ENCODE results near the gene PRICKLE3.
"Not testable (repeated sequence)": the region's sequence is repeated elsewhere in the genome, so short reads cannot be mapped to it uniquely, and the experiment has no call there.

The PRICKLE3 gene

DNA sequence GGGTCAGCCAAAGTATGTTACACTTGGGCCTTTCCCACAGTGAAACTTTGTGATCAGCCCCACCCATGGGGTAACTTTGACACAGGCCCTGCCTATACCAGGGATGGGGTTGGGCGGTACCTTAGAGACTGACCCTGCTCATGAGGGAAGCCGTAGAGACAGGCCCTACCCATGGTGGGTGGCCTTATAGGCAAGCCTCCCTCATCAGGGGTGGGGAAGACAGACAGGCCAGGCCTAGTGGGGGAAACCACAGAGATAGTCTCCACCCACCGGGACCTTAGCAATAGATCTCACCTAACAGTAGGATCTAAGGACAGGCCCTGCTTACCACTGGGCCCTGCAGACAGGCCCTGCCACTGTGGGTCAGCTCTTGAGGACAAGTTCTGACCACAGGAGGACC lies 7.6 kb downstream of the PRICKLE3 start:
- DNase-seq (ENCODE audit: low read depth) = no peak

DNA sequence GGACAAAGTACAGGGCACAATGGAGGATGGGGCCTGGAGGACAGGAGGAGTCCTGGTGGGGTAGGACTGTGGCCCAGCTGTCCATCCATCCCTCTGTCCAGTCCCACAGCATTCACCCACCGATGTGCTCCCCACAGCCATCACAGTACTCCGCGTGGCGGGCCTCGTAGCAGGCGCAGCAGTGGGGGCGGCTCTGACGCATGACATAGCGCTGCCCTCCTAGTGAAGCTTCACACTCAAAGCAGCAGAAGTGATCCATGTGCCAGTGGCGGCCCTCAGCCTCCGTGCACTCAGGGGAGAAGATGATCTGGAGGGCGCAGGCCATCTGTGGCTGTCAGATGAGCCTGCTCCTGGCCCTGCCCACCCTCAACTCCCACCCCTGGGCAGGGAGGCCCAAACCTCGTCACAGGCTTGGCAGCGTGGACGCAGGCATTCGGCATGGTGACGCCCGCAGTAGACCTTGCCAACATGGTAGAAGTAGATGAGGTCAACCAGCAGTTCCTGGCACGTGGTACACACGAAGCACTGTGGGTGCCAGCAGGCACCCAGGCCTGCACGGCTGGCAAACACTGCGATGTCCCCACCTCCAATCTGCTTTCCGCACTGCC lies 8.2 kb downstream of the PRICKLE3 start:
- DNase-seq (ENCODE audit: low read depth) = no peak

DNA sequence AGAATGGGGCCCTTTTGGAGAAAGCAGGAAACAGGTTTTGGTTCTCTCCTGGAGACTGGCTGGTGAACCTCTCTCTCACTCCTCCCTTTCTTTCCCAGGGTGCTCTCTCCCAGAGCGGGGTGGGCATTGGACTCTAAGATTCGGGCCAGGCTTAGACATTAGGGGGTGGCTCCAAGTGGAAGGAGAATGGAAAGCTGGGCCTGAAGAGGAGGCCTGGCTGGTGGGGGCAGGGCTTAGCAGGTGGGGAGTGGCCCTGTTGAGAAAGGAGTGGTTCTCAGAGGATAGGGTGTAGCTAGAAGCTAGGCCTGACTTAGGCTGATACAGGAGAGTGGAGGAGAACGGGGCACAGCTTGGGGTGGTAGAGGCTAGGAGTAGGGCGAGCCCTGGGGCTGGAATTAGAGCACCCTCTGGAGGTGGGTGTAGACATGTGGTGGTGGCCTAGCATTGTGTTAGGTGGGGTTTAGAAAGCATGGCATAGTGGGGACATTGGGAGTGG lies 8.8 kb downstream of the PRICKLE3 start:
- DNase-seq (ENCODE audit: low read depth) = no peak

DNA sequence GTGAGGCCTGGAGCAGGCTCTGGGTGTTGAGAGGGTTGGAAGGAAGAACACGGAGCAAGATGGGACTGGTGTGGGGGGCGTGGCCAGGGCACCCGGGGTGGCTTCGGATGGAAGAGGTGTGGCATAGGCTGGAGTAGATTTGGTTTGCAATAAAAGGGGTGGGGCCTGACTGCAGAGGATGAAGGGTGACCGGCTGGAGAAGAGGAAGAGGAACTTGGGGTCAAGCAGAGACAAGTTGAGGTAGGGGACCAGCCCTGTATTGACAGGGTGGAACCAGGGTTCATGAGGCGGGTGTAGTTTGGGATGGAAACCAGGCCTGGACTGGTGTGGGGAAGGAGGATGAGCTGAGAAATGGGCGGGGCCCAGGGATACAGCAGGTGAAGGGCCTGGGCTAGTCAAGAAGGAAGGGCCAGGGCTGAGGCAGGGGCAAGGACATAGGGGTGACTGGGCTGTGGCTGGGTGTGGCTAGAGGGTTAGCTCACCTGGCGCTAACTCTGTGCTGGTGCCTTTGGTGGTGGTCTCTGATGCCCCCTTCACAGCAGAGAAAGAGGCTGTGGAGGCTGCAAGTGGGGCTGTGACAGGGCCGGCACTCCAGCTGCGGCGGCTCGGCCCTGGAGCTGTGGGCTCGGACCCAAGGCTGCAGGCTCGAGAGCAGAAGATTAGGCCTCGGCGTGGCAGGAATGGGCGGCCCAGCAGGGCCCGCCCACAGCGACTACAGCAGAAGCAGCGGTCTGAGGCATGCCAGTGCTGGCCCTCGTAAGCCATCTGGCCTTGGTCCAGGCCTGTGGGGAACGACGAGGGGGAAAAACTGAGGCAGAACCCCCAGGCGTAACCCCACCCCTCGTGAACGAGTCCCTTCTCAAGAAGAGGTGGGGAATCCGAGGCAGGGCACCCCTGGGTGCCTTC lies 9.5 kb downstream of the PRICKLE3 start:
- DNase-seq (ENCODE audit: low read depth) = no peak

DNA sequence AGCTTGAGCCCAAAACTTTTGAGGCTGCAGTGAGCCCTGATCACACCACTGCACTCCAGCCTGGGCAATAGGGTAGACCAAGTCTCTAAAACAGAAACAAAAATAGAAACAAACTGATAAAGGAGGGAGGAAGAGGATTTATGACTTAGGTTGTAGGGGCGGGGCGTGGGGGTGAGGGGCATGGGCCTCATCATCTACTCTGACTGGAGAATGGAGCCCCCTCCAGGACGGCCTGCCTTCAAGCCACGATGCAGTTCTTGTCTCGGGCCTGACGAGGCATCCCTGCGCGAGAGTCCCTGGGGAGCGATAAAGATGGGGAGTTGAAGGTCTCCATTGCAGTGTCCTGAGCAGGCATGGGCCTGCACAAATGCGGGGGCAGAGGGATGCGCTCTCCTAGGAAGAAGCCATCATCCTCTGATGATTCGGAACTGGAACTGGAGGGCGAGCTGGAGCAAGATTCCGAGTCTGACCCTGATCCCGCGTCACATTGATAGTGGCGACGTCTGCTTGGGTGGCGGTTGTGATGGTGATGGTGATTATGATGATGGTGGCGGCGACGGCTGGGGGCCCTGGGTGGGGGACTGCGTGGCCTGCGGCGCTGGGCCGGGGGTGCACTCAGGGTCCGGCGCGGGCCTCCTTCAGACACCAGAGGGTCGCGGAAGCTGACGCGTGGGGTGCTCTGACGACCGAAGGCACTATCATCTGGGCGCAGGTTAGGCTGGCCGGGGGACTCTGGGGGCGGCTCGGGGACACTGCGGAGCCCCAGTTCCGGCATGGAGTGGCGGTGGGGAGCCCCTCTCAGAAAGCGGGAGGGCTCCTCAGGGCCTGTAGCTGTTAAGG lies 10.5 kb downstream of the PRICKLE3 start:
- DNase-seq (ENCODE audit: low read depth) = no peak

DNA sequence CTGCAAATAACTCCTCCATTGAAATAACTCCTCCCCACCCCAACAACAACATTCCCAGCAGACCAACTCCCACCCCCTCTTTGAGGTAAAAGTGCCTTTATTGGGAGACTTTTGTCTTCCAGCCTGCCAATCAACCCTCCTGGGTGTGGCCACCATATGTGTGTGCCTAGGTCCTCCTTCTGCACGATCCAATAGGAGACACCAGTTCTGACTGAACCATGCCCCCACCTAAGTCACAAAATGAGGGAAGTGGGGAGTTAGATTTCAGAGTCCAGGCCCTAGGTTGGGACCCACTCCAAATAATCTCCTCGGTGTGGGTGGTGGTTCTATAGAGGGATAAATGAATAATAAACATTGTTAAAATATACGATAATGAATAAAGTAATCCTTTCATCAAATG lies 11.4 kb downstream of the PRICKLE3 start:
- no peak for DNase-seq (ENCODE audit: low read depth)

DNA sequence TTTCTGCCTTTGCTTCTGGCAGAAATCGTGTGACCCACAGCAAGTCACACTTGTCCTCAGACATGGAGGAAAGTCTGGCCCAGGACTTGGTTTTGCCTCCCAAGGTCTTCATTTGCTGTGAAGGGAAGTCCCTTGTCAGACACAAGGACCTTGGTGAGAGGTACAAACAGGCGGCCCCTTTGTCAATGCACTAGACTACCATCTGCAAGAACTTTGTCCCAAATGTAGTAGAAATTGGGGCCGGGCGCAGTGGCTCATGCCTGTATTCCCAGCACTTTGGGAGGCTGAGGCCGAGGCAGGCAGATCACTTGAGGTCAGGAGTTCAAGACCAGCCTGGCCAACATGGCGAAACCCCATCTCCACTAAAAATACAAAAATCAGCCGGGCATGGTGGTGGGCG lies 12.6 kb downstream of the PRICKLE3 start:
- DNase-seq (ENCODE audit: low read depth) = not testable (repeated sequence)

DNA sequence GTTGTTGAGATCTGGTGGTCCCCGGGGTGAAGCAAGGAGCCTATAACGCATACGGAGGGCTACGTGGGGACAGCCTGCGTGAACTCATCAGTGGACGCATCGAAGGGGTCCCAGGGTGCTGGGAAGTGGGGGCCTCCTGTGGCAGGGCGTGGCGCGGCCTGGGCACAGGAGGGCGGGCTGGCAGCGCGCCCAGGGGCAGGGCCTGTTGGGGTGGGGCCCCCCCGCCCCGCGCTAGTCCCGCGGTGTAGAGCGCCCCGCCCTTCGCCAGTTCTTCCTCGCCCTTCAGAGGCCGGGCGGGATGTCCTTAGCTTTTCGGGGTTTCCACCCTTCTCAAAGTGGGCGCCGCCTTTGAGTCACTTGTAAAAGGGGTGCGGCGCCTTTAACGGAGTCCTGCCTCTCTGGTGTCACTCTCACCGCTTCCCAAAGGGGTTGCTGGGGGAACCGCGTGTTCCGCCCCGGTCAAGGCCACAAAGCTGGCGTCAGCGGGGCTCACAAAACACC lies 13.8 kb downstream of the PRICKLE3 start:
- no peak for DNase-seq (ENCODE audit: low read depth)

DNA sequence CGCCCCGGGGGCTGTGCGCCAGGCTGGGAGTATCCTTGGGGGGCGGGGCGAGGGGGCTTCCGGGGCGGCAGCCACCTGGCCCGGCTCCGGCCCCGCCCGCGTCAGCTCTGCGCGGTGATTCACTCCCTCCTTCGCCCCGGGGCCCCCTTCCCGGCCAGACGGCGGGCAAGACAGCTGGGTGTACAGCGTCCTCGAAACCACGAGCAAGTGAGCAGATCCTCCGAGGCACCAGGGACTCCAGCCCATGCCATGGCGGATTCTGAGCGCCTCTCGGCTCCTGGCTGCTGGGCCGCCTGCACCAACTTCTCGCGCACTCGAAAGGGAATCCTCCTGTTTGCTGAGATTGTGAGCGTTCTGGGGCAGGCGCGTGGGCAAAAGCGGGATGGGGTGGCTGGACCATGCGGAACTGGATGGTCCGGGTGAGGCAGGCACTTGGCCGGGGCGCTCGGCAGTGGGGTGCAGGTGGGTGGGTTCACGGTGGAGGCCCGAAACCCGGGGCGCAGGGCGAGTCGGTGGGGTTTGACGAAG lies 14.4 kb downstream of the PRICKLE3 start, which contains the start of gene PLP2:
PLP2 (plus strand) TSS at position 147 of the 528 bp plus-strand sequence; CDS start at position 250, 103 bp downstream.
- no peak for DNase-seq (ENCODE audit: low read depth)

DNA sequence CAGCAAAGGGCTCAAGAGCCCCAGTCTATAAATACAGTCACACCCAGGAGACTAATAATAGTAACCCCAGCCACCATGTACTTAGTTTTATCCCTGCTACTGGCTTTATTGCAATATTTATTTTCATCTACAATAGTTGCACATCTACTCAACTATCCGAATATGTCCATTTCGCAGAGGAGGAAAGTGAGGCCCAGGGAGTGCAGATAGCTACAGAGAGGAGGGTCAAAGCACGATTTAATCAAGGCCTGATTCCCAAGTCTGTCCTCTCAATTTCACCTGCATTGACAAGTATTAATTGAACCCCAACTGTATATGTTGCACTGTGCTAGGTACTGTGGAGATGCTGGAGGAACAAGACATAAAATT lies 18.4 kb downstream of the PRICKLE3 start:
- no peak for DNase-seq (ENCODE audit: low read depth)

DNA sequence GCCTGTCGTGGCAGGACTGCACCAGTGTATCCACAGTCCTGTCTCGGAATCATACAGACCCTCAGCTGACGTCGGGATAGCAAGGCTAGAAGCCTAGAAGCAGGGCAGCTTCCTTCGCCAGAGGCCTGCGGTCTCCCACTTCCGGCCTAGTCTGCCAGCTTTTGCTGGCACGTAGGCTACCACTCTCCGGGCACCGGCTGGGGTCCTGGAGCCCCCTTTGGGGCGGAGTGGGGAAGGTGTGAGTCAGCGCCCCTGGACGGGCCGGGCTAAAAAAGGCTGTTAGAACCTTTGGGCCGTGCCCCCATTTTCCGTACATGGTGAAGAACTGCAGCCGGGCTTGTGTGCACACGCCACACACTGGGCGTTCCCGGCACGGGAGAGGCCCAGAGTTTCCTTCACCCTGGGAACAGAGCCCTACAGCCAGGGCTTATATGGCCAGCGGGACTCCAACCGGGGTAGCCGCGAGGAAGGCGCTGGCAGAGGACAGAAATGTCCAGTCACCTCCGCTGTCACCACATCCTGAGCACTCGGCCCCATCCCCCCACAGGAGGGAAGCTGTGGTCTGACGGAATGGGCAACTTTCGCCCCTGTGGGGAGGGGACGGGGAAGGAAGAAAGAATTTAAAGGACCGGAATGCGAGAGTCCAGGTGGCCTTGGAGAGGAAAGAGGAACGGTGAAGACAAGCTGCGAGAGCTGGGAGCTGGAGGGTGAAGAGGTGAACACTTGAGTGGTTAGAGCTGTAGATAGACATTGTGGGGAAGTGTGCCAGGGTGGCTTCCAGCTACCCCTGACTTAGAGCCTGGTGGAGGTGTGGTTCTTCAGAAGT lies 19.0 kb downstream of the PRICKLE3 start:
- peak; percentile 41 for DNase-seq (ENCODE audit: low read depth)

DNA sequence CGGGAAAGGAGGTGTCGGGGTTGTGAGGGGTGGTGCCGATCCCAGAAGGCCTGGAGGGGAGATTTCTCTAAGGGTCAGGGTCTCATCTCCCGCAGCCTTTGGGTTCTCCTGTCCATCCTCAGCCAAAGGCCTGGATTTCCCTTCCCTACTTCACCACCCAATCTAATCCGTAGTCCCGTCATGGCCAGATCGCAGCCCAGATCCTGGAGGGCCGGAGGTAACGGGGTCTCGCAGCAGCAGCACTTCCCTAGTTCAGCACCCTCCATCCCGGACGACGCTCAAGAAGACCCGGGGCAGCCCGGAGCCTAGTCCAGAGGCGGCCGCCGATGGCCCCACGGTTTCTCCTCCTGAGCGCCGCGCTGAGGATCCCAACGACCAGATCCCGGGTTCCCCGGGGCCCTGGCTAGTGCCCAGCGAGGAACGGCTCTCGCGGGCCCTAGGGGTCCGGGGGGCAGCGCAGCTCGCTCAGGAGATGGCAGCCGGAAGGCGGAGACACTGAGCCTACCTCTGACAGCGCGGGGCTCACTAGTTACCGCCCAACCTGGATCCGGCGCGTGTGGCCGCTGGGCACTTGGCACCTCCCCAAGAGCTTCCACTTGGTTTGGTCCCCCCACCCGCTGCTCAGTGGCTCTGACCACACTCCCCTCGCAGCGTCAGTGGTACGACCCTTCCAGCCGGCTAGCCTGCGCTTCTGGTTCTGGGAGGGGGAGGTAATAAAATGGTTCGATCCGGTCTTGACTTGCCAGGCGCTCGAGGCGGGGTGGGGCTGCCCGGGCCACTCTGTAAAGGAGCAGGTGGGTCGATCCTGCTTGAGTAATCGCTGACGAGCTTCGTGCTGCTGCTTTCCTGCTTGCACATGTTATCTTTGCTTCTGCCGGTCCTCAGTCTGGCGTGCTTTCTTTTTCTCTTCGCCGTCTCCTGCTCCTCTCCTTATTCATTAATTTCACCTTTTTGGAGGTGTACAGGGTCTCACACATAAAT lies 20.0 kb downstream of the PRICKLE3 start:
- no peak for DNase-seq (ENCODE audit: low read depth)

DNA sequence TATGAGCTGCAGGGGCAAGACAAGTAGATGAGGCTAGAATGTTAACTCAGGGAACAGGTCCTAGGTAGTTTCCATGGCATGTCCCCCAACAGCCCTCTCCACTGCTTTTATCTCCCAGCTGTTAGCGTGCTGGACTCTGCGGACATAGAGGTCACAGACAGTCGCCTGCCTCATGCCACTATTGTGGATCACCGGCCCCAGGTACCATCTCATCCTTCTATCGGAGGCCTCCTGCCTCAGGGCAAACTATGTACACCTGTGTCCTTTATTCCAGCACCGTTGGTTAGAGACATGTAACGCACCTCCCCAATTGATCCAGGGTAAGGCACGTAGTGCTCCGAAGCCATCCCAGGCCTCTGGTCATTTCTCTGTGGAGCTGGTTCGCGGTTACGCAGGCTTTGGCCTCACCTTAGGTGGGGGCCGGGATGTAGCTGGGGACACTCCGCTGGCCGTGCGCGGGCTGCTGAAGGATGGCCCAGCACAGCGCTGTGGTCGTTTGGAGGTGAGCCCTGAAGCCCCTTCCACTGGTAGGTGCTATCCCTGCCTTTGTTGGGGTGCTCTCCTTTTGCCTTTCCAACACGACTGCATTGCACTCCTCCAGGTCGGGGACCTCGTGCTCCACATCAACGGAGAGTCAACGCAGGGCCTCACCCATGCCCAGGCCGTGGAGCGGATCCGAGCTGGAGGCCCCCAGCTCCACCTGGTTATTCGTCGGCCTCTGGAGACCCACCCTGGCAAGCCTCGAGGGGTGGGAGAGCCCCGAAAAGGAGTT lies 21.4 kb downstream of the PRICKLE3 start:
- DNase-seq (ENCODE audit: low read depth) = no peak

DNA sequence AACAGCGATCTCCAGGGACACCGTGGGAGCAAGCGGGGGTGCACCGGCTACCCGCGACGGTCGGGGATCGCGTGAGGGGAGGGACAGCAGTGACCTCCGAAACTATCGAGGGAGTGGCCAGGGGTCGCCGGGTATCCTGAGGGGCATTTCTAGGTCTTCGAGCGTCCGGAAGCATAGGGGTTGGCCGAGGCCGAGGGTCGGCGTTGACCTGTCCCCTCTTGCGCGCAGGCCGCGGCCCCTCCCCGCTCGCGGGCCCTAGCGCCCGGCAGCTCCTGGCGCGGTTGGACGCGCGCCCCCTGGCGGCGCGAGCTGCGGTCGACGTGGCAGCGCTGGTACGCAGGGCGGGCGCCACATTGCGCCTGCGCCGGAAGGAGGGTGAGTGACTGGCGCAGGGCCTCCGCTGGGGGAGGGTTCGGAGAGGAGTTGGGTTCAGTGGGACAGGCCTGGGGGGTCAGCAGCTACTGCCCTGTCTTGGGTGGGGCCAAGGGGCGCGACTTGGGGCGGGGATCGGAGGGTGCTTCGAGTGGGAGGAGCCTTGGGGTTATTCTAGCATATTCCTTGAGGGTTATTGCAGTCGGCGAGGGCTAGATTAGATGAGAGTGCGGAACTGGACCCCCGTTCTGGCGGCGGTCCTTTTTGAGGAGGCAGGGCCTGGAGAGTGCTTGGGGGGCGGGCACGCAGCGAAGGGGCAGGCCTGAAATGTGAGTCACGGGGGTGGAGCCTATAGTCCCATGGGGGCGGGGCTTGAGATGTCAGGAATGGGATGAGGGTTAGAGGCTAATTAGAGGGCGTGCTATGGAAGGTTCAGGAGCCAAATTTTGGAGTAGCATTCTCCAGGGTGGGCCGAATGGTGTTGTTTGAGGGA lies 22.4 kb downstream of the PRICKLE3 start:
- DNase-seq (ENCODE audit: low read depth) = no peak

DNA sequence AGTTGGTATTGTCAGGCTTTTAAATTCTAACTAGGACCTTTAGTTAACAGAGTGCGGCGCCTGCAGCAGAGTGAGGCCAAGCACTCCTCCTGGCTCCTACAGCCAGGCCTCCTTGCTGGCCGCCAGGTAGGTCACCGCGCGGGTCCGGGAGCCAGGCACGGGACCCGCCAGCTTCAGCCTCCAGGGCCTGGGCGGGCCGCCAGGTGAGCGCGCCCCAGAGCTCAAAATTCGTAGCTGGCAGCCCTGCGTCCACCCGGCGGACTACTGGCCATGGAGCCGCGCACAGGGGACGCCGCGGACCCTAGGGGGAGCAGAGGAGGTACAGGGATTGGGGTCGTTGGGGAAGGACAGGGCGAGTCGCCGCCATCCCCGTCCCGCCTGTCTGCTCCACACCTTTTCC lies 23.6 kb downstream of the PRICKLE3 start, which contains the start of gene MAGIX:
MAGIX (plus strand) TSS at position 139 of the 400 bp plus-strand sequence; CDS start at position 271, 132 bp downstream.
- DNase-seq (ENCODE audit: low read depth) = no peak

DNA sequence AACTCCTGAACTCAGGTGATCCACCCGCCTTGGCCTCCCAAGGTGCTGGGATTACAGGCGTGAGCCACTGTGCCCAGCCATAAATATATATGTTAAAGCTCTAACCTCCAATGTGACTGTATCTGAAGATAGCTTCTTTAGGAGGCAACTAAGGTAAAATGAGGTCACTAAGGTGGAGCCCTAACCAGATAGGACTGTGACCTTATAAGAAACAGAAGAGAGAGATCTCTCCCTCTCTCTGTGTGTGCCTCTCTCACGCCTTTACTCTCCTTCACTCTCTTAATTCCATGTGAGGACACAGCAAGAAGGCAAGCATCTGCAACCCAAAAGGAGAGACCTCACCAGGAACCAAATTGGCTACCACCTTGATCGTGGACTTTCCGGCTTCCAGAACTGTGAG lies 24.5 kb downstream of the PRICKLE3 start:
- no peak for DNase-seq (ENCODE audit: low read depth)

DNA sequence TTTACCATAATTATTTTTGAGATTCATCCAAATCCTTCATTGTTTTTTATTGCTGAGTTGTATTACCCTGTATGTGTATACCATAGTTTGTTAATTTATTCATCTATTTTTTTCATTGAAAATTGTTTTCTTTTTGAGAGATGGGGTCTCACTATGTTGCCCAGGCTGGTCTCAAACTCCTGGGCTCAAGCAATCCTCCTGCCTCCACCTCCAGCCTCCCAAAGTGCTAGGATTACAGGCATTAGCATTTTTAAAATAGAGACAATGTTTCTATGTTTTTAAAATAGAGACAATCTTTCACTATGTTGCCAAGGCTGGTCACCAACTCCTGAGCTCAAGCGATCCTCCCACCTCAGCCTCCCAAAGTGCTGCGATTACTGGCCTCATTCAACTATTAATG lies 25.3 kb downstream of the PRICKLE3 start:
- DNase-seq (ENCODE audit: low read depth) = no peak

DNA sequence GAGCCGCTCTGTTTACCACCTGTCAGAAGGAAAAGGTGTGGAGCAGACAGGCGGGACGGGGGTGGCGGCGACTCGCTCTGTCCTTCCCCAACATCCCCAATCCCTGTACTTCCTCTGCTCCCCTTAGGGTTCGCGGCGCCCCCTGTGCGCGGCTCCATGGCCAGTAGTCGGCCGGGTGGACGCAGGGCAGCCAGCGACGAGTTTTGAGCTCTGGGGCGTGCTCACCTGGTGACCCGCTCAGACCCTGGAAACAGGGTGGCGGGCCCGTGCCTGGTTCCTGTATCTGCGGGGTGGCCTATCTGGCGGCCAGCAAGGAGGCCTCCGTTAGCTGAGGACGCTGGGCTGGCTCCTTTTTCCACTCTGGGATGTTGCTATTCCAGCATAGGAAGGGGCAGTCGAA lies 29.0 kb downstream of the PRICKLE3 start:
- no peak for DNase-seq (ENCODE audit: low read depth)
